K562 (cell line): ENCODE data around the gene TPR. TPM values are rescaled to one million over a fixed set of nuclear protein-coding genes. Genes with fewer than 3 reads are reported as not detected.

Experiments
- ATAC-seq: fragments of 200-7000 bp; cut with Tn5 transposase; 3 replicates; pipeline ENCODE4 v1.9.1; 2020; ENCODE audit warnings: moderate library complexity
- BruUV-seq: library from RNA; stranded (reverse); fragments of 400-500 nt; replicated peaks from 2 replicates; lab custom pipeline; 2021; lab: Mats Ljungman, UMichigan
- CTCF ChIA-PET: fragments of 300-600 bp; formaldehyde crosslinking; extraction: SDS; loops from one replicate; lab custom pipeline; 2021; ENCODE audit warnings: low intra/inter-chr PET ratio; lab: Yijun Ruan, JAX
- POLR2A ChIA-PET: fragments of 300-600, 350-650 bp; sonication (Branson Sonifier 250); formaldehyde crosslinking; extraction: SDS; loops from one replicate; lab custom pipeline; 2021; ENCODE audit warnings: antibody characterized with exemption, inconsistent platforms; lab: Yijun Ruan, JAX
- DNase-seq, 4 experiments: peaks; one replicate each; pipeline versions ENCODE4 v3.0.0 to v3.0.0-alpha.2; 2011 to 2018; ENCODE audit warnings: low spot score in 3 of 4, mixed read lengths in 3 of 4; ENCODE audit errors: extremely low read depth in 1 of 4
- FAIRE-seq: peaks from 2 replicates; lab custom pipeline; 2011; peaks lifted over from hg19 to GRCh38; lab: Jason Lieb, UNC
- H2AFZ ChIP-seq: 2 replicates; pipeline ENCODE4 v1.6.0; 2011; ENCODE audit warnings: low read depth, low read length, control low read depth, inconsistent platforms
- H3K27ac ChIP-seq: fragments of 200-600 bp; 3 replicates; pipeline ENCODE4 v1.8.0; 2011; ENCODE audit warnings: low read depth, mild to moderate bottlenecking, control low read depth, inconsistent platforms, low read length, moderate library complexity, mixed read lengths; ENCODE audit errors: extremely low read depth
- H3K27me3 ChIP-seq, 2 experiments: fragments of 300-600 bp in 1 of 2; 2 replicates in 1 of 2; 3 replicates in 1 of 2; pipeline versions ENCODE4 v1.6.0 to v1.8.0; 2011; ENCODE audit warnings: inconsistent platforms in 2 of 2, low read length in 2 of 2, mild to moderate bottlenecking in 1 of 2, mixed read lengths in 1 of 2, moderate library complexity in 1 of 2; ENCODE audit not compliant: control insufficient read depth in 2 of 2, insufficient read depth in 2 of 2
- H3K36me3 ChIP-seq: fragments of 300-600 bp; 3 replicates; pipeline ENCODE4 v1.8.0; 2011; ENCODE audit warnings: mild to moderate bottlenecking, low read length, inconsistent platforms; ENCODE audit not compliant: control insufficient read depth, insufficient read depth
- H3K4me1 ChIP-seq, 2 experiments: fragments of 200-600 bp in 1 of 2; replicated peaks in 1 of 2; 2 replicates in 1 of 2; 3 replicates in 1 of 2; pipeline versions ENCODE4 v1.5.1 to v1.8.0; 2011; ENCODE audit warnings: inconsistent platforms in 2 of 2, low read length in 2 of 2, mild to moderate bottlenecking in 1 of 2, mixed read lengths in 1 of 2, moderate library complexity in 1 of 2; ENCODE audit not compliant: control insufficient read depth in 2 of 2, insufficient read depth in 2 of 2
- H3K4me2 ChIP-seq: 2 replicates; pipeline ENCODE4 v1.6.1; 2011; ENCODE audit warnings: low read length, control low read depth, inconsistent platforms, mixed read lengths; ENCODE audit not compliant: insufficient read depth
- H3K4me3 ChIP-seq: fragments of 200-600 bp; sonication (generic), shearing (Covaris generic); 2 replicates; pipeline ENCODE4 v1.5.1; 2016; ENCODE audit warnings: control low read depth, inconsistent platforms
- H3K79me2 ChIP-seq: fragments of 200-600 bp; 3 replicates; pipeline ENCODE4 v1.8.0; 2011; ENCODE audit warnings: low read length, inconsistent platforms; ENCODE audit not compliant: control insufficient read depth, insufficient read depth
- H3K9ac ChIP-seq, 2 experiments: 2 replicates each; pipeline versions ENCODE4 v1.6.0 to v1.6.1; 2011; ENCODE audit warnings: low read depth in 2 of 2, low read length in 2 of 2, control low read depth in 1 of 2, inconsistent platforms in 1 of 2, mild to moderate bottlenecking in 1 of 2, mixed read lengths in 1 of 2; ENCODE audit not compliant: insufficient read depth in 1 of 2
- H3K9me1 ChIP-seq: one replicate; pipeline ENCODE4 v1.6.0; 2011; ENCODE audit warnings: inconsistent platforms, mild to moderate bottlenecking, low read length, moderate library complexity; ENCODE audit not compliant: control insufficient read depth, insufficient read depth
- H3K9me3 ChIP-seq: replicated peaks from 2 replicates; pipeline ENCODE4 v1.5.1; 2011; ENCODE audit warnings: low read depth, low read length, inconsistent platforms; ENCODE audit not compliant: control insufficient read depth, insufficient read depth
- H4K20me1 ChIP-seq: replicated peaks from 2 replicates; pipeline ENCODE4 v1.6.1; 2011; ENCODE audit warnings: low read length, inconsistent platforms, mixed read lengths; ENCODE audit not compliant: control insufficient read depth, insufficient read depth
- AFF4 ChIP-seq: sonication (generic); formaldehyde crosslinking; IDR thresholded peaks from 2 replicates; pipeline ENCODE4 v1.8.0; 2023; ENCODE audit warnings: mild to moderate bottlenecking, missing genetic modification reagents
- C11orf30 ChIP-seq: fragments of 450-650 bp; IDR thresholded peaks from 2 replicates; pipeline ENCODE4 v1.6.1; 2016; ENCODE audit warnings: low read depth, mild to moderate bottlenecking
- ERF ChIP-seq: fragments of 450-650 bp; formaldehyde crosslinking; IDR thresholded peaks from 2 replicates; pipeline ENCODE4 v1.4.0; 2020; ENCODE audit warnings: mild to moderate bottlenecking, mixed read lengths
- HDAC2 ChIP-seq: fragments of 450-650 bp; IDR thresholded peaks from 2 replicates; pipeline ENCODE4 v1.6.1; 2016; ENCODE audit warnings: mild to moderate bottlenecking
- HMG20A ChIP-seq: fragments of 450-650 bp; formaldehyde crosslinking; conservative IDR thresholded peaks from 2 replicates; pipeline ENCODE4 v1.4.0; 2020; ENCODE audit warnings: mild to moderate bottlenecking, mixed read lengths
- HNRNPH1 ChIP-seq: fragments of 200-400 bp; formaldehyde crosslinking; optimal IDR thresholded peaks from 2 replicates; pipeline ENCODE3; 2017; ENCODE audit warnings: low read depth, mild to moderate bottlenecking, low read length, moderate library complexity
- MAFF ChIP-seq: IDR thresholded peaks from 2 replicates; pipeline ENCODE4 v1.6.1; 2012; ENCODE audit warnings: low read length, improper control_type of control experiment
- MAFG ChIP-seq: fragments of 450-650 bp; conservative IDR thresholded peaks from 2 replicates; pipeline ENCODE4 v1.6.1; 2016; ENCODE audit warnings: missing genetic modification characterization, missing compliant biosample characterization
- MEF2A ChIP-seq: IDR thresholded peaks from 2 replicates; pipeline ENCODE4 v1.6.1; 2011; ENCODE audit warnings: low read depth, mild to moderate bottlenecking, low read length, moderate library complexity; ENCODE audit not compliant: control insufficient read depth
- NR2C2 ChIP-seq, 2 experiments: fragments of 200-800 bp in 1 of 2; sonication (Bioruptor generic) in 1 of 2; sonication (generic) in 1 of 2; formaldehyde crosslinking in 1 of 2; IDR thresholded peaks; 2 replicates each; pipeline versions ENCODE4 v1.6.1 to v1.8.0; 2016 to 2022; ENCODE audit warnings: mild to moderate bottlenecking in 1 of 2, missing compliant biosample characterization in 1 of 2, missing genetic modification characterization in 1 of 2, missing genetic modification reagents in 1 of 2
- PURB ChIP-seq: sonication (generic); formaldehyde crosslinking; IDR thresholded peaks from 2 replicates; pipeline ENCODE4 v1.9.0; 2021; ENCODE audit warnings: low read depth, mild to moderate bottlenecking, missing genetic modification reagents
- SRF ChIP-seq, 2 experiments: fragments of 250-450, 450-650 bp in 1 of 2; sonication (Bioruptor Pico) in 1 of 2; sonication (generic) in 1 of 2; formaldehyde crosslinking; IDR thresholded peaks; 2 replicates each; pipeline versions ENCODE4 v1.5.0 to v1.5.1; 2020 to 2022; ENCODE audit warnings: mild to moderate bottlenecking in 1 of 2, missing genetic modification reagents in 1 of 2
- SRSF1 ChIP-seq: fragments of 200-400 bp; formaldehyde crosslinking; IDR thresholded peaks from 2 replicates; pipeline ENCODE4 v1.6.1; 2017; ENCODE audit warnings: mild to moderate bottlenecking, low read depth, low read length, moderate library complexity
- ZNF316 ChIP-seq: fragments of 450-650 bp; IDR thresholded peaks from 2 replicates; pipeline ENCODE4 v1.6.1; 2016
- WGBS: fragments of 100-300 bp; shearing (Covaris generic); methylation state at CpG from one replicate; pipeline ENCODE4 v1.1.6; 2016; ENCODE audit warnings: low coverage, mixed read lengths; ENCODE audit not compliant: insufficient coverage; ENCODE audit errors: missing lambda C conversion rate; 5-methylcytosine and 5-hydroxymethylcytosine counted together
- in situ Hi-C: fragments of 300-500 bp; cut with MboI; formaldehyde crosslinking; loops from 4 replicates; pipeline ENCODE4 v1.15.0; 2018; ENCODE audit warnings: inconsistent platforms, mixed read lengths
- intact Hi-C: fragments of 100-400 bp; cut with micrococcal nuclease; formaldehyde crosslinking; loops from 2 replicates; pipeline ENCODE4 v1.14.2; 2022
- polyA plus RNA-seq, 8 experiments: library from polyadenylated mRNA; depleted of rRNA in 4 of 8; stranded (reverse) in 5 of 8; unstranded in 3 of 8; fragments of >200 nt; fragmentation: Nextera tagmentation in 2 of 8; fragmentation: Illumina TruSeq in 1 of 8; extraction: Ambion mirVana in 2 of 8; extraction: Trizol in 1 of 8; gene quantifications; 2 replicates each; pipeline versions ENCODE4 v1.2.1 to v1.2.3, GENCODE V29; 2011 to 2014; ENCODE audit warnings: inconsistent platforms in 1 of 8, missing spikeins in 1 of 8
- total RNA-seq, 7 experiments: library from RNA; depleted of rRNA in 6 of 7; stranded (reverse); fragments of >200 nt in 6 of 7; fragmentation: Illumina TruSeq in 2 of 7; extraction: Trizol in 2 of 7; gene quantifications; 2 replicates each; pipeline versions ENCODE4 v1.2.1 to v1.2.3, GENCODE V29; 2011 to 2021; ENCODE audit warnings: low replicate concordance in 1 of 7

Gene TPR
- total and polyA plus RNA-seq, 9 of the 15 experiments (the other 6 are each of a cell fraction or from before 2014, with no cell fraction given): 48.5 to 167 (median 138) TPM

- Histone ChIP-seq H3K4me1 (no peaks in the 10 kb centered on the region), H3K27me3 (no peaks in the 10 kb centered on the region), H3K9me1 (no peaks in the 10 kb centered on the region), H3K4me3 (no peak overlapping the region), H3K36me3 (peaks cover 94% of the 10 kb centered on the region), H3K4me2 (no peak overlapping the region), H3K9ac (no peak overlapping the region), H4K20me1 (no peaks in the 10 kb centered on the region), H2AFZ (no peak overlapping the region), H3K79me2 (no peaks in the 10 kb centered on the region), H3K27ac (no peak overlapping the region), H3K9me3 (no peaks in the 10 kb centered on the region)
- ATAC-seq: no peak
- in situ Hi-C loops: loop anchor here (5.0 kb wide), 1 partner anchor 730 kb away; no protein-coding TSS in a partner anchor
- no peak for TF ChIP-seq SRF (CRISPR knock-in tag; IDR thresholded peaks at IDR 0.05)
- TF ChIP-seq HDAC2: no peak
- peak; percentile 51 for TF ChIP-seq MAFG
- peak; percentile 79 for TF ChIP-seq C11orf30
- no peak for TF ChIP-seq MEF2A
- no peak for TF ChIP-seq HMG20A (CRISPR knock-in tag)
- TF ChIP-seq SRSF1: 0 out of 2 replicates have a peak, but pooled peaks have one; percentile 72
- no peak for TF ChIP-seq AFF4 (CRISPR knock-in tag)
- no peak for TF ChIP-seq PURB (CRISPR knock-in tag)
- no peak for TF ChIP-seq ERF
- TF ChIP-seq ZNF316: peak; percentile 93
- TF ChIP-seq MAFF: peak; percentile 8; the same call in 1 of the 2 replicates
- peak; percentile 48 for TF ChIP-seq HNRNPH1
- TF ChIP-seq NR2C2 (CRISPR knock-in tag; IDR thresholded peaks at IDR 0.05): no peak
- no peak for TF ChIP-seq NR2C2 (tag; IDR thresholded peaks at IDR 0.05)
- no peak for DNase-seq
- no peak for FAIRE-seq
- POLR2A ChIA-PET: interaction anchor here (3.1 kb wide), 1 partner anchor 8 kb away, joined by 17 read pairs; no protein-coding TSS in a partner anchor
- 95% methylated on average over 2 of the region's 2 CpGs for WGBS
- CTCF ChIA-PET: no interaction called here
- BruUV-seq: no TSS peak
- intact Hi-C loops: no loop called here
Observed at GRCh38 chr1:186337554-186337953, 37.5 kb downstream of the TPR start.
